K562 (cell line): ENCODE measurements around the gene ARHGAP23.

Experiments
- CTCF ChIP-seq, 3 experiments: IDR thresholded peaks in 2 of 3; conservative IDR thresholded peaks in 1 of 3; 2 replicates each; pipeline ENCODE4 v1.5.1; 2011 to 2012; ENCODE audit warnings: low read length in 3 of 3, mild to moderate bottlenecking in 3 of 3, control low read depth in 2 of 3, improper control_type of control experiment in 1 of 3, inconsistent platforms in 1 of 3, low read depth in 1 of 3, mixed read lengths in 1 of 3, moderate library complexity in 1 of 3; ENCODE audit not compliant: insufficient read depth in 2 of 3
- KLF16 ChIP-seq: IDR thresholded peaks from 2 replicates; pipeline ENCODE4 v1.6.1; 2016; ENCODE audit warnings: antibody characterized with exemption
- MYNN ChIP-seq, 2 experiments: sonication (generic); formaldehyde crosslinking in 1 of 2; IDR thresholded peaks; 2 replicates each; pipeline versions ENCODE4 v1.5.0 to v1.6.1; 2016 to 2020; ENCODE audit warnings: antibody characterized with exemption in 1 of 2, missing genetic modification reagents in 1 of 2
- POU5F1 ChIP-seq: fragments of 150-350 bp; IDR thresholded peaks from 2 replicates; pipeline ENCODE4 v1.6.1; 2014; ENCODE audit warnings: borderline replicate concordance, low read length, low read depth, mild to moderate bottlenecking; ENCODE audit not compliant: partially characterized antibody
- REST ChIP-seq, 2 experiments: fragments of 450-650 bp; formaldehyde crosslinking in 1 of 2; IDR thresholded peaks; 2 replicates each; pipeline versions ENCODE4 v1.4.0 to v1.6.1; 2014 to 2020; ENCODE audit warnings: mild to moderate bottlenecking in 2 of 2, borderline replicate concordance in 1 of 2, low read depth in 1 of 2
- TCF7L2 ChIP-seq: fragments of 150-350 bp; IDR thresholded peaks from 2 replicates; pipeline ENCODE4 v1.6.1; 2016; ENCODE audit warnings: low read depth, mild to moderate bottlenecking, low read length, moderate library complexity
- TEAD4 ChIP-seq, 2 experiments: sonication (generic) in 1 of 2; formaldehyde crosslinking in 1 of 2; IDR thresholded peaks; 2 replicates each; pipeline versions ENCODE4 v1.6.1 to v1.8.0; 2012 to 2022; ENCODE audit warnings: borderline replicate concordance in 1 of 2, inconsistent platforms in 1 of 2, low read length in 1 of 2, mild to moderate bottlenecking in 1 of 2, missing genetic modification reagents in 1 of 2
- XRCC3 ChIP-seq: fragments of 450-650 bp; IDR thresholded peaks from 2 replicates; pipeline ENCODE4 v1.6.1; 2017; ENCODE audit warnings: mild to moderate bottlenecking, moderate library complexity
- ZFX ChIP-seq: sonication (generic); formaldehyde crosslinking; IDR thresholded peaks from 2 replicates; pipeline ENCODE4 v1.8.0; 2022; ENCODE audit warnings: mild to moderate bottlenecking, missing genetic modification reagents, moderate library complexity
- ZNF274 ChIP-seq: IDR thresholded peaks from 2 replicates; pipeline ENCODE4 v1.6.1; 2011; ENCODE audit warnings: low read depth, mild to moderate bottlenecking, low read length, moderate library complexity, borderline replicate concordance
- ZNF311 ChIP-seq: fragments of 250-450 bp; sonication (Bioruptor Pico); IDR thresholded peaks from 2 replicates; pipeline ENCODE4 v1.4.0; 2020; ENCODE audit warnings: mild to moderate bottlenecking, moderate library complexity

GRCh38 chr17:38417210-38417951, 10.9 kb upstream of the ARHGAP23 start:
- no peak for TF ChIP-seq REST (IDR thresholded peaks at IDR 0.05; ENCODE audit: borderline replicate concordance)
- no peak for TF ChIP-seq REST (CRISPR knock-in tag; IDR thresholded peaks at IDR 0.05; ENCODE audit: low read depth)
- TF ChIP-seq CTCF (IDR thresholded peaks at IDR 0.05 in 2 of 3, conservative IDR thresholded peaks at IDR 0.05 in 1 of 3; ENCODE audit: insufficient read depth in 2 of 3, low read depth in 1 of 3, low read length in 3 of 3), result no peak
- TF ChIP-seq KLF16, result peak; percentile 82
- TF ChIP-seq TCF7L2, result no peak
- no peak for TF ChIP-seq MYNN (IDR thresholded peaks at IDR 0.05)
- TF ChIP-seq MYNN (CRISPR knock-in tag; IDR thresholded peaks at IDR 0.05), result no peak
- TF ChIP-seq ZNF274, result no peak
- TF ChIP-seq ZNF311 (CRISPR knock-in tag), result no peak
- TF ChIP-seq ZFX (CRISPR knock-in tag), result no peak
- no peak for TF ChIP-seq XRCC3
- peak; percentile 89 for TF ChIP-seq TEAD4 (IDR thresholded peaks at IDR 0.05; ENCODE audit: low read length)
- TF ChIP-seq TEAD4 (CRISPR knock-in tag; IDR thresholded peaks at IDR 0.05; ENCODE audit: borderline replicate concordance), result no peak
- no peak for TF ChIP-seq POU5F1
